Ovary (tissue), 9 donors: Measurements from ENCODE around the gene KIAA1217. TPM values are rescaled to one million over a fixed set of nuclear protein-coding genes. Genes with fewer than 3 reads are reported as not detected.
A peak's percentile ranks its signal among the peaks of the same experiment; 100 is the strongest.

Experiments used
- DNase-seq, 5 donors: peaks; one replicate each; pipeline ENCODE4 v3.0.0-alpha.2; 2019 to 2020
- H3K27ac ChIP-seq, 2 donors: fragments of 200-600 bp; one replicate each; pipeline versions ENCODE4 v1.5.1 to v1.8.0; 2019 to 2022
- H3K27me3 ChIP-seq: fragments of 200-600 bp; one replicate; pipeline ENCODE4 v1.8.0; 2022
- H3K36me3 ChIP-seq: fragments of 200-600 bp; sonication (generic); one replicate; pipeline ENCODE4 v1.5.1; 2019
- H3K4me1 ChIP-seq: one replicate; pipeline ENCODE4 v1.8.1; 2013; ENCODE audit warnings: mild to moderate bottlenecking, moderate library complexity; ENCODE audit not compliant: insufficient read depth
- H3K4me3 ChIP-seq: fragments of 200-600 bp; sonication (generic); one replicate; pipeline ENCODE4 v1.5.1; 2017
- H3K9me3 ChIP-seq, 2 donors: fragments of 200-600 bp in 1 of 2; sonication (generic) in 1 of 2; one replicate each; pipeline versions ENCODE4 v1.5.1 to v1.8.1; 2013 to 2019; ENCODE audit warnings: mild to moderate bottlenecking in 1 of 2, moderate library complexity in 1 of 2
- CTCF ChIP-seq, 3 donors: fragments of 450-650 bp in 2 of 3; fragments of 200-600 bp in 1 of 3; IDR thresholded peaks; one replicate each; pipeline versions ENCODE4 v1.5.1 to v1.8.0; 2016 to 2022; ENCODE audit warnings: antibody characterized with exemption in 3 of 3, mild to moderate bottlenecking in 1 of 3
- EP300 ChIP-seq: sonication (generic); formaldehyde crosslinking; IDR thresholded peaks from one replicate; pipeline ENCODE4 v1.6.1; 2017; ENCODE audit warnings: antibody characterized with exemption
- POLR2A ChIP-seq: fragments of 450-650 bp; IDR thresholded peaks from one replicate; pipeline ENCODE4 v1.6.1; 2017; ENCODE audit warnings: antibody characterized with exemption, mild to moderate bottlenecking, moderate library complexity
- WGBS, 3 donors: extraction: QIAGEN DNeasy Blood & Tissue Kit in 1 of 3; methylation state at CpG; one replicate each; pipeline versions ENCODE4 v1.1.5 to v1.1.7; 2013 to 2017; 5-methylcytosine and 5-hydroxymethylcytosine counted together
- intact Hi-C, 4 donors: fragments of 100-400 bp; cut with DNase I; formaldehyde crosslinking; loops; one replicate each; pipeline versions ENCODE4 v1.11.0 to v1.15.1; 2022 to 2023
- polyA plus RNA-seq, 2 donors: library from polyadenylated mRNA; stranded (reverse); fragments of 200-250 nt in 1 of 2; fragments of 350-450 nt in 1 of 2; fragmentation: Illumina TruSeq in 1 of 2; extraction: RNeasy Lipid Tissue Mini Kit (QIAGEN cat#74804) in 1 of 2; gene quantifications; one replicate each; pipeline ENCODE4 v1.2.3, GENCODE V29; 2013 to 2014
- total RNA-seq, 7 donors: library from RNA; depleted of rRNA in 2 of 7; stranded (reverse); fragments of >200 nt in 2 of 7; fragmentation: NEBNext Ultra II Directional in 3 of 7; extraction: Animal tissue kit (Norgen Biotek cat#: 25700) in 3 of 7; gene quantifications; one replicate each; pipeline versions ENCODE4 v1.1.0 to v1.2.4, GENCODE V29; 2016 to 2023
- donor health status: DM: no; HTN: no; CAD: no; lungs with moderate emphysema.
- donor health status: DM: no; HTN: no; CAD: no.
- donor health status: Bipolar disorder and iron deficiency.
- donor health status: DM: yes; HTN: yes; CAD: no.
- donor health status: DM: no; HTN: no; CAD: no.
- donor health status: DM: yes; HTN: yes; CAD: no.

KIAA1217 gene
- total and polyA plus RNA-seq, 9 donors, result 7.2 to 47.1 (median 23.0) TPM

- Histone ChIP-seq H3K4me3 (no peak overlapping the region), H3K9me3 (no peaks in the 10 kb centered on the region), H3K27me3 (no peaks in the 10 kb centered on the region), H3K36me3 (no peaks in the 10 kb centered on the region), H3K4me1 (no peaks in the 10 kb centered on the region), H3K27ac (no peak overlapping the region)
- peak in 2 of 5 donors; percentile 24 to 55 for DNase-seq
- intact Hi-C loops, result loop anchor here (10.0 kb wide), 4 partner anchors 298 to 1198 kb away; partner anchors contain the start of gene KIAA1217 (in 1 of the 4)
- TF ChIP-seq CTCF (IDR thresholded peaks at IDR 0.05) (no peak), EP300 (no peak), POLR2A (no peak)
- WGBS, 3 donors, result 70 to 73% (median 72%) methylated on average over 9 of the region's 9 CpGs
Measured at GRCh38 chr10:24513155-24513554, 304.2 kb downstream of the KIAA1217 start.

GRCh38 chr10:24515481-24515880 is 306.5 kb downstream of the KIAA1217 start:
- Histone ChIP-seq H3K4me3 (no peak overlapping the region), H3K27ac (no peak overlapping the region), H3K36me3 (no peaks in the 10 kb centered on the region), H3K27me3 (no peaks in the 10 kb centered on the region), H3K9me3 (no peaks in the 10 kb centered on the region), H3K4me1 (peaks cover 1% of the 10 kb centered on the region)
- no peak for TF ChIP-seq EP300
- TF ChIP-seq POLR2A, result no peak
- no peak for TF ChIP-seq CTCF (IDR thresholded peaks at IDR 0.05)
- intact Hi-C loops, result loop anchor here (10.0 kb wide), 4 partner anchors 301 to 1201 kb away; partner anchors contain the start of gene KIAA1217 (in 1 of the 4)
- 90 to 99% (median 95%) methylated on average over 2 of the region's 2 CpGs for WGBS, 3 donors
- no peak for DNase-seq

GRCh38 chr10:24518411-24518810 is 309.5 kb downstream of the KIAA1217 start:
- Histone ChIP-seq H3K27ac (no peak overlapping the region), H3K36me3 (no peaks in the 10 kb centered on the region)

GRCh38 chr10:24518981-24519597 is 310.2 kb downstream of the KIAA1217 start:
- no peaks in the 10 kb centered on the region for H3K36me3 ChIP-seq
- peak; percentile 56 to 77 (median 59) for DNase-seq
- peaks cover 1% of the 10 kb centered on the region for H3K4me1 ChIP-seq
- 11 to 12% (median 11%) methylated on average over 15 of the region's 15 CpGs for WGBS, 3 donors
- TF ChIP-seq CTCF (IDR thresholded peaks at IDR 0.05), result peak; percentile 67 to 82 (median 71)
- no peak for TF ChIP-seq POLR2A
- no peak for TF ChIP-seq EP300
- intact Hi-C loops, result loop anchor here (1.0 to 10.0 kb wide), 5 partner anchors 304 to 1204 kb away; partner anchors contain the start of gene KIAA1217 (in 1 of the 4)
- no peaks in the 10 kb centered on the region for H3K9me3 ChIP-seq
- no peaks in the 10 kb centered on the region for H3K27me3 ChIP-seq
- no peak overlapping the region for H3K4me3 ChIP-seq
- no peak overlapping the region for H3K27ac ChIP-seq

More at GRCh38 chr10:24518411-24518810, 309.5 kb downstream of the KIAA1217 start:
- Histone ChIP-seq H3K4me3 (no peak overlapping the region), H3K27me3 (no peaks in the 10 kb centered on the region), H3K4me1 (peaks cover 1% of the 10 kb centered on the region), H3K9me3 (no peaks in the 10 kb centered on the region)
- TF ChIP-seq EP300 (no peak), CTCF (IDR thresholded peaks at IDR 0.05) (no peak), POLR2A (no peak)
- DNase-seq, result no peak
- 71 to 75% (median 72%) methylated on average over 7 of the region's 7 CpGs for WGBS, 3 donors
- intact Hi-C loops, result loop anchor here (10.0 kb wide), 4 partner anchors 304 to 1204 kb away; partner anchors contain the start of gene KIAA1217 (in 1 of the 4)
